Neural cell (in vitro differentiated cells): ENCODE measurements around the gene H6PD. TPM values are rescaled to one million over a fixed set of nuclear protein-coding genes. Genes with fewer than 3 reads are reported as not detected.

ENCODE experiments used
- H2AFZ ChIP-seq: fragments of 200-600, 300-800 bp; sonication (generic), shearing (Covaris generic); 2 replicates; pipeline ENCODE4 v1.6.0; 2014; ENCODE audit warnings: low read depth, mild to moderate bottlenecking, antibody characterized with exemption, low read length, moderate library complexity
- H3F3A ChIP-seq: fragments of 200-600 bp; shearing (Covaris generic); 2 replicates; pipeline ENCODE4 v1.6.1; 2016; ENCODE audit warnings: mild to moderate bottlenecking, moderate library complexity, mixed read lengths, antibody characterized with exemption, low read length; ENCODE audit not compliant: insufficient read depth, poor library complexity, severe bottlenecking
- H3K27ac ChIP-seq: fragments of 200-600, 300-800 bp; sonication (generic), shearing (Covaris generic); 2 replicates; pipeline ENCODE4 v1.5.1; 2014; ENCODE audit warnings: mild to moderate bottlenecking, low read length, moderate library complexity
- H3K27me3 ChIP-seq: fragments of 300-800, 200-600 bp; sonication (generic), shearing (Covaris generic); 2 replicates; pipeline ENCODE4 v1.6.0; 2014; ENCODE audit warnings: mild to moderate bottlenecking, low read depth, low read length, moderate library complexity; ENCODE audit not compliant: insufficient read depth
- H3K36me3 ChIP-seq: fragments of 300-800, 200-600 bp; sonication (generic), shearing (Covaris generic); 2 replicates; pipeline ENCODE4 v1.5.1; 2014; ENCODE audit warnings: mild to moderate bottlenecking, antibody characterized with exemption, low read length, moderate library complexity; ENCODE audit not compliant: insufficient read depth
- H3K4me2 ChIP-seq: fragments of 300-800, 200-600 bp; sonication (generic), shearing (Covaris generic); 2 replicates; pipeline ENCODE4 v1.6.0; 2014; ENCODE audit warnings: mild to moderate bottlenecking, low read length
- H3K4me3 ChIP-seq: fragments of 300-800, 200-600 bp; sonication (generic), shearing (Covaris generic); 2 replicates; pipeline ENCODE4 v1.5.1; 2014; ENCODE audit warnings: mild to moderate bottlenecking, low read length, moderate library complexity
- H3K79me2 ChIP-seq: fragments of 200-600 bp; shearing (Covaris generic); replicated peaks from 2 replicates; pipeline ENCODE4 v1.6.0; 2014; ENCODE audit warnings: mild to moderate bottlenecking, low read length, moderate library complexity; ENCODE audit not compliant: insufficient read depth
- H3K9ac ChIP-seq: fragments of 300-800, 200-600 bp; sonication (generic), shearing (Covaris generic); 2 replicates; pipeline ENCODE4 v1.6.1; 2016; ENCODE audit warnings: mild to moderate bottlenecking, low read length, mixed read lengths
- H3K9me2 ChIP-seq: fragments of 200-600 bp; shearing (Covaris generic); 2 replicates; pipeline ENCODE4 v1.6.1; 2016; ENCODE audit warnings: mild to moderate bottlenecking, low read length, mixed read lengths; ENCODE audit not compliant: insufficient read depth
- H3K9me3 ChIP-seq: fragments of 200-600, 300-800 bp; sonication (generic), shearing (Covaris generic); 2 replicates; pipeline ENCODE4 v1.6.1; 2016; ENCODE audit warnings: mild to moderate bottlenecking, mixed run types, low read length, moderate library complexity, mixed read lengths
- H4K20me1 ChIP-seq: fragments of 200-600 bp; shearing (Covaris generic); 2 replicates; pipeline ENCODE4 v1.6.1; 2016; ENCODE audit warnings: mild to moderate bottlenecking, mixed run types; ENCODE audit not compliant: insufficient read depth
- EP300 ChIP-seq: fragments of 450-650 bp; conservative IDR thresholded peaks from 2 replicates; pipeline ENCODE4 v1.6.1; 2014; ENCODE audit warnings: antibody characterized with exemption, mild to moderate bottlenecking, moderate library complexity; ENCODE audit not compliant: poor library complexity, severe bottlenecking
- EZH2 ChIP-seq: fragments of 200-600, 300-800 bp; shearing (Covaris generic), sonication (generic); IDR thresholded peaks from 2 replicates; pipeline ENCODE4 v1.6.1; 2014; ENCODE audit warnings: antibody characterized with exemption, low read length, borderline replicate concordance, mild to moderate bottlenecking; ENCODE audit not compliant: insufficient read depth, poor library complexity, severe bottlenecking
- MXI1 ChIP-seq: fragments of 450-650 bp; conservative IDR thresholded peaks from 2 replicates; pipeline ENCODE4 v1.6.1; 2014; ENCODE audit warnings: antibody characterized with exemption, mild to moderate bottlenecking; ENCODE audit not compliant: poor library complexity, severe bottlenecking
- POLR2AphosphoS5 ChIP-seq: IDR thresholded peaks from 2 replicates; pipeline ENCODE4 v1.6.1; 2012
- RAD21 ChIP-seq: fragments of 450-650 bp; conservative IDR thresholded peaks from 2 replicates; pipeline ENCODE4 v1.6.1; 2014; ENCODE audit warnings: antibody characterized with exemption, mild to moderate bottlenecking, moderate library complexity
- SMC3 ChIP-seq: fragments of 450-650 bp; conservative IDR thresholded peaks from 2 replicates; pipeline ENCODE4 v1.6.1; 2014; ENCODE audit warnings: antibody characterized with exemption, mild to moderate bottlenecking, moderate library complexity; ENCODE audit not compliant: poor library complexity
- TAF1 ChIP-seq: IDR thresholded peaks from 2 replicates; pipeline ENCODE4 v1.6.1; 2012; ENCODE audit warnings: low read depth
- polyA plus RNA-seq: library from polyadenylated mRNA; depleted of rRNA; stranded (reverse); fragments of >200 nt; gene quantifications from 2 replicates; pipeline ENCODE4 v1.2.3, GENCODE V29; 2014
- TF ChIP-seq, protein P1 (sequence below): fragments of 450-650 bp; IDR thresholded peaks from 2 replicates; pipeline ENCODE4 v1.5.1; 2014; ENCODE audit warnings: antibody characterized with exemption, mild to moderate bottlenecking, moderate library complexity; ENCODE audit not compliant: poor library complexity, severe bottlenecking
- TF ChIP-seq, protein P2 (sequence below): IDR thresholded peaks from 2 replicates; pipeline ENCODE4 v1.6.1; 2012; ENCODE audit warnings: borderline replicate concordance

The H6PD gene
- polyA plus RNA-seq, 1 donor from 2014 or later: 4.6 TPM

DNA sequence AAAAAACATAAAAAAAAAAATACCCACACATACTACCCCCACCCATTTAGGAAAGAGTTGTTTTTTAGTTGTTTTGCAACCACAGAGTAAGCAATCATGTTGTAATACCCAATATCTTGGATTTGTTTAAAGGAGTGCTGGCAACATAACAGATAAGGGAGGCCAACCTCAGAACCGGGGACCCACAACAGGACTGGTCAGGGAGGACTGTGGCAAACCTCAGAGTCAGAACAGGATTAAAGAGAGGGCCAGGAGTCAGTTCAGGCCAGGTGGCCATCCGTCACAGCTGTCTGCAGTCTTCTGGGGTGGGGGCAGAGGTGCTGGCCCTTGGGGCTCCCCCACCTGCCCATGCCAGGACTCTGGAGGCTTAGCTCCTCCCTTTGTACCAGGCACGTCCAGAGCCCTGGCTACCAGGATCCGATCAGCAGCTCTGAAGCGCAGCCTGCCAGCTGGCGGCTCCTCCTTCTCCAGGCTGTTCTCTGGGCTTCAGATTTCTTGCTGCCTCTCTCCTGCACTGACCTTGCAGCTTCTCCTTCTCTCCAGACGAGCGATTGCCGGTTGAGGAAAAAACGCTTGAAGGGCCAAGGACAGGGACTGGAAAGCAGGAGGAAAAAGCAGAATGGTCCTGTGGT lies 7.9 kb downstream of the H6PD start:
- Histone ChIP-seq H3K27ac (no peak overlapping the region), H3K4me3 (no peak overlapping the region), H3K9me2 (no peaks in the 10 kb centered on the region)

DNA sequence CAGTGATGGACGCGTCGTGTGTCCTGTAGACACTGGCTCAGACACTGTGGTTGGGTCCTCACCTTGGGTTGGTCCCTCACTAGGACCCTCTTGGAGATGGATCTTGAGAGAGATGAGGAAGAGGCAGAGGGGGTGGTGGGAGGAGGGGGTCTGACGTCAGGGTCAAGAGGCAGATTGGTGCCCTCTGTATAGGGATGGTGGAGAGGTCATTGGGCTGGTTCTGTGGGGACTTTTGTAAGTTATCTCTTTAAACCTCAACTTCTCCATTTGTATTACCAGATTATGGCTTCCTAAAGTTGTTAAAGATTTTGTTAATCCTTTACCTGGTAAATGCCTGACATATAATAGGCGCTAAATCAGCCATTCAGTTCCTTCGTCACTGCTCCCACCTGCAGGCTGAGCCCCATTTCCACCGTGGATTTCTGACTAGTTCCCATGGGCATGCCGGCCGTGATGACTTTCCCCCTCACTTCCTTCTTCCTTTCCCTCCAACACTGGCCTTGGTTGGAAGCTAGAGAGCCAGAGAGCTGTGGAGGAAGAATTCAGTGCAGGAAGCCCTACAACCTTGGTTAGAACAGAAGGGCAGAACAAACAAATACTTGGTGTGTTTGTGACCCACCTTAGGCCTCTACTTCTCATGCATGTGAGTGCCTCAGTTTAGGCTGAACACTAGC lies 8.6 kb downstream of the H6PD start:
- no peaks in the 10 kb centered on the region for H3K79me2 ChIP-seq
- no peaks in the 10 kb centered on the region for H3K9me2 ChIP-seq
- no peak for TF ChIP-seq RAD21
- TF ChIP-seq TAF1: no peak
- no peak overlapping the region for H3K9ac ChIP-seq
- no peaks in the 10 kb centered on the region for H3K27me3 ChIP-seq
- H3F3A ChIP-seq: no peaks in the 10 kb centered on the region
- no peak overlapping the region for H3K4me2 ChIP-seq
- H3K27ac ChIP-seq: no peak overlapping the region
- no peaks in the 10 kb centered on the region for H3K36me3 ChIP-seq
- H3K4me3 ChIP-seq: no peak overlapping the region
- H2AFZ ChIP-seq: no peak overlapping the region
- H3K9me3 ChIP-seq: no peaks in the 10 kb centered on the region
- H4K20me1 ChIP-seq: no peaks in the 10 kb centered on the region

More for the DNA sequence above, 7.9 kb downstream of the H6PD start:
- H3K79me2 ChIP-seq: no peaks in the 10 kb centered on the region
- H3K4me2 ChIP-seq: no peak overlapping the region
- TF ChIP-seq MXI1: no peak
- TF ChIP-seq, protein P1, sequence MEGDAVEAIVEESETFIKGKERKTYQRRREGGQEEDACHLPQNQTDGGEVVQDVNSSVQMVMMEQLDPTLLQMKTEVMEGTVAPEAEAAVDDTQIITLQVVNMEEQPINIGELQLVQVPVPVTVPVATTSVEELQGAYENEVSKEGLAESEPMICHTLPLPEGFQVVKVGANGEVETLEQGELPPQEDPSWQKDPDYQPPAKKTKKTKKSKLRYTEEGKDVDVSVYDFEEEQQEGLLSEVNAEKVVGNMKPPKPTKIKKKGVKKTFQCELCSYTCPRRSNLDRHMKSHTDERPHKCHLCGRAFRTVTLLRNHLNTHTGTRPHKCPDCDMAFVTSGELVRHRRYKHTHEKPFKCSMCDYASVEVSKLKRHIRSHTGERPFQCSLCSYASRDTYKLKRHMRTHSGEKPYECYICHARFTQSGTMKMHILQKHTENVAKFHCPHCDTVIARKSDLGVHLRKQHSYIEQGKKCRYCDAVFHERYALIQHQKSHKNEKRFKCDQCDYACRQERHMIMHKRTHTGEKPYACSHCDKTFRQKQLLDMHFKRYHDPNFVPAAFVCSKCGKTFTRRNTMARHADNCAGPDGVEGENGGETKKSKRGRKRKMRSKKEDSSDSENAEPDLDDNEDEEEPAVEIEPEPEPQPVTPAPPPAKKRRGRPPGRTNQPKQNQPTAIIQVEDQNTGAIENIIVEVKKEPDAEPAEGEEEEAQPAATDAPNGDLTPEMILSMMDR: no peak
- TF ChIP-seq EZH2: no peak
- no peak for TF ChIP-seq SMC3
- no peak for TF ChIP-seq TAF1
- no peak for TF ChIP-seq RAD21
- TF ChIP-seq, protein P2, sequence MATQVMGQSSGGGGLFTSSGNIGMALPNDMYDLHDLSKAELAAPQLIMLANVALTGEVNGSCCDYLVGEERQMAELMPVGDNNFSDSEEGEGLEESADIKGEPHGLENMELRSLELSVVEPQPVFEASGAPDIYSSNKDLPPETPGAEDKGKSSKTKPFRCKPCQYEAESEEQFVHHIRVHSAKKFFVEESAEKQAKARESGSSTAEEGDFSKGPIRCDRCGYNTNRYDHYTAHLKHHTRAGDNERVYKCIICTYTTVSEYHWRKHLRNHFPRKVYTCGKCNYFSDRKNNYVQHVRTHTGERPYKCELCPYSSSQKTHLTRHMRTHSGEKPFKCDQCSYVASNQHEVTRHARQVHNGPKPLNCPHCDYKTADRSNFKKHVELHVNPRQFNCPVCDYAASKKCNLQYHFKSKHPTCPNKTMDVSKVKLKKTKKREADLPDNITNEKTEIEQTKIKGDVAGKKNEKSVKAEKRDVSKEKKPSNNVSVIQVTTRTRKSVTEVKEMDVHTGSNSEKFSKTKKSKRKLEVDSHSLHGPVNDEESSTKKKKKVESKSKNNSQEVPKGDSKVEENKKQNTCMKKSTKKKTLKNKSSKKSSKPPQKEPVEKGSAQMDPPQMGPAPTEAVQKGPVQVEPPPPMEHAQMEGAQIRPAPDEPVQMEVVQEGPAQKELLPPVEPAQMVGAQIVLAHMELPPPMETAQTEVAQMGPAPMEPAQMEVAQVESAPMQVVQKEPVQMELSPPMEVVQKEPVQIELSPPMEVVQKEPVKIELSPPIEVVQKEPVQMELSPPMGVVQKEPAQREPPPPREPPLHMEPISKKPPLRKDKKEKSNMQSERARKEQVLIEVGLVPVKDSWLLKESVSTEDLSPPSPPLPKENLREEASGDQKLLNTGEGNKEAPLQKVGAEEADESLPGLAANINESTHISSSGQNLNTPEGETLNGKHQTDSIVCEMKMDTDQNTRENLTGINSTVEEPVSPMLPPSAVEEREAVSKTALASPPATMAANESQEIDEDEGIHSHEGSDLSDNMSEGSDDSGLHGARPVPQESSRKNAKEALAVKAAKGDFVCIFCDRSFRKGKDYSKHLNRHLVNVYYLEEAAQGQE: no peak
- no peak for TF ChIP-seq EP300
- no peak for TF ChIP-seq POLR2AphosphoS5
- no peak overlapping the region for H3K9ac ChIP-seq
- no peaks in the 10 kb centered on the region for H3K9me3 ChIP-seq
- H3K27me3 ChIP-seq: no peaks in the 10 kb centered on the region
- no peaks in the 10 kb centered on the region for H3K36me3 ChIP-seq
- H2AFZ ChIP-seq: no peak overlapping the region
- H4K20me1 ChIP-seq: no peaks in the 10 kb centered on the region
- no peaks in the 10 kb centered on the region for H3F3A ChIP-seq
